Neuronal stem cell (in vitro differentiated cells): ENCODE results near the gene TEDC1.

Experiments
- DNase-seq: peaks from one replicate; pipeline ENCODE4 v3.0.0-alpha.2; 2013; ENCODE audit warnings: low spot score
- H2AFZ ChIP-seq: one replicate; pipeline ENCODE4 v1.6.1; 2013; ENCODE audit warnings: mild to moderate bottlenecking, low read length, inconsistent platforms
- H2AK5ac ChIP-seq: 2 replicates; pipeline ENCODE4 v1.6.1; 2013; ENCODE audit warnings: low read depth, mild to moderate bottlenecking, inconsistent platforms, low read length, moderate library complexity, mixed read lengths
- H2BK120ac ChIP-seq: 2 replicates; pipeline ENCODE4 v1.6.1; 2013; ENCODE audit warnings: low read depth, mild to moderate bottlenecking, inconsistent platforms, low read length, moderate library complexity, mixed read lengths
- H2BK12ac ChIP-seq: one replicate; pipeline ENCODE4 v1.6.1; 2013; ENCODE audit warnings: low read length, inconsistent platforms
- H2BK15ac ChIP-seq: 2 replicates; pipeline ENCODE4 v1.6.1; 2013; ENCODE audit warnings: mild to moderate bottlenecking, low read length, inconsistent platforms, mixed read lengths
- H2BK5ac ChIP-seq: one replicate; pipeline ENCODE4 v1.6.1; 2013; ENCODE audit warnings: inconsistent platforms, mild to moderate bottlenecking, low read length, moderate library complexity
- H3K14ac ChIP-seq: one replicate; pipeline ENCODE4 v1.6.1; 2013; ENCODE audit warnings: low read length, inconsistent platforms
- H3K18ac ChIP-seq: 2 replicates; pipeline ENCODE4 v1.6.1; 2013; ENCODE audit warnings: low read length, inconsistent platforms
- H3K23ac ChIP-seq: 2 replicates; pipeline ENCODE4 v1.6.1; 2013; ENCODE audit warnings: low read depth, mild to moderate bottlenecking, mixed read lengths, low read length, inconsistent platforms; ENCODE audit not compliant: poor library complexity
- H3K27ac ChIP-seq: replicated peaks from 3 replicates; pipeline ENCODE4 v1.5.1; 2013; ENCODE audit warnings: low read length, inconsistent platforms
- H3K27me3 ChIP-seq, 3 experiments: 2 replicates each; pipeline ENCODE4 v1.6.1; 2013; ENCODE audit warnings: low read length in 3 of 3, mild to moderate bottlenecking in 2 of 3, inconsistent platforms in 1 of 3, low read depth in 1 of 3, mixed read lengths in 1 of 3, moderate library complexity in 1 of 3; ENCODE audit not compliant: control insufficient read depth in 3 of 3, insufficient read depth in 3 of 3
- H3K36me3 ChIP-seq, 2 donors: replicated peaks in 1 of 2; 2 replicates each; pipeline ENCODE4 v1.6.1; 2013; ENCODE audit warnings: low read length in 2 of 2; ENCODE audit not compliant: control insufficient read depth in 2 of 2, insufficient read depth in 2 of 2
- H3K4ac ChIP-seq: 2 replicates; pipeline ENCODE4 v1.6.1; 2013; ENCODE audit warnings: inconsistent platforms, mild to moderate bottlenecking, low read length, moderate library complexity
- H3K4me1 ChIP-seq, 2 donors: 1 replicate in 1 of 2; 2 replicates in 1 of 2; pipeline ENCODE4 v1.6.1; 2013; ENCODE audit warnings: low read length in 2 of 2, low read depth in 1 of 2; ENCODE audit not compliant: control insufficient read depth in 2 of 2, insufficient read depth in 1 of 2
- H3K4me2 ChIP-seq: one replicate; pipeline ENCODE4 v1.6.1; 2013; ENCODE audit warnings: mild to moderate bottlenecking, low read length, inconsistent platforms; ENCODE audit not compliant: insufficient read depth, poor library complexity, severe bottlenecking
- H3K4me3 ChIP-seq, 2 donors: 2 replicates each; pipeline ENCODE4 v1.5.1; 2013; ENCODE audit warnings: low read length in 2 of 2, mild to moderate bottlenecking in 2 of 2, inconsistent platforms in 1 of 2, moderate library complexity in 1 of 2
- H3K79me1 ChIP-seq: one replicate; pipeline ENCODE4 v1.6.1; 2013; ENCODE audit warnings: low read depth, mild to moderate bottlenecking, inconsistent platforms, low read length, moderate library complexity
- H3K9ac ChIP-seq: one replicate; pipeline ENCODE4 v1.6.1; 2013; ENCODE audit warnings: mild to moderate bottlenecking, low read depth, low read length, inconsistent platforms; ENCODE audit not compliant: poor library complexity
- H3K9me3 ChIP-seq, 2 donors: replicated peaks in 1 of 2; 2 replicates each; pipeline versions ENCODE3 to v1.6.1; 2013; ENCODE audit warnings: low read length in 2 of 2, mild to moderate bottlenecking in 2 of 2, inconsistent platforms in 1 of 2, low read depth in 1 of 2, mixed read lengths in 1 of 2, moderate library complexity in 1 of 2; ENCODE audit not compliant: control insufficient read depth in 2 of 2, insufficient read depth in 1 of 2
- H4K8ac ChIP-seq: one replicate; pipeline ENCODE4 v1.6.1; 2013; ENCODE audit warnings: low read depth, mild to moderate bottlenecking, inconsistent platforms, low read length, moderate library complexity
- H4K91ac ChIP-seq: one replicate; pipeline ENCODE4 v1.6.1; 2013; ENCODE audit warnings: low read length, low read depth, mild to moderate bottlenecking, inconsistent platforms; ENCODE audit not compliant: poor library complexity
- WGBS, 2 donors: extraction: QIAGEN DNeasy Blood & Tissue Kit; methylation state at CpG; one replicate each; pipeline ENCODE4 v1.1.7; 2013; ENCODE audit warnings: missing lambda C conversion rate in 2 of 2, mixed read lengths in 1 of 2; ENCODE audit not compliant: insufficient read length in 2 of 2, insufficient replicate concordance in 1 of 2; ENCODE audit errors: extremely low coverage in 2 of 2; 5-methylcytosine and 5-hydroxymethylcytosine counted together

Gene TEDC1

DNA sequence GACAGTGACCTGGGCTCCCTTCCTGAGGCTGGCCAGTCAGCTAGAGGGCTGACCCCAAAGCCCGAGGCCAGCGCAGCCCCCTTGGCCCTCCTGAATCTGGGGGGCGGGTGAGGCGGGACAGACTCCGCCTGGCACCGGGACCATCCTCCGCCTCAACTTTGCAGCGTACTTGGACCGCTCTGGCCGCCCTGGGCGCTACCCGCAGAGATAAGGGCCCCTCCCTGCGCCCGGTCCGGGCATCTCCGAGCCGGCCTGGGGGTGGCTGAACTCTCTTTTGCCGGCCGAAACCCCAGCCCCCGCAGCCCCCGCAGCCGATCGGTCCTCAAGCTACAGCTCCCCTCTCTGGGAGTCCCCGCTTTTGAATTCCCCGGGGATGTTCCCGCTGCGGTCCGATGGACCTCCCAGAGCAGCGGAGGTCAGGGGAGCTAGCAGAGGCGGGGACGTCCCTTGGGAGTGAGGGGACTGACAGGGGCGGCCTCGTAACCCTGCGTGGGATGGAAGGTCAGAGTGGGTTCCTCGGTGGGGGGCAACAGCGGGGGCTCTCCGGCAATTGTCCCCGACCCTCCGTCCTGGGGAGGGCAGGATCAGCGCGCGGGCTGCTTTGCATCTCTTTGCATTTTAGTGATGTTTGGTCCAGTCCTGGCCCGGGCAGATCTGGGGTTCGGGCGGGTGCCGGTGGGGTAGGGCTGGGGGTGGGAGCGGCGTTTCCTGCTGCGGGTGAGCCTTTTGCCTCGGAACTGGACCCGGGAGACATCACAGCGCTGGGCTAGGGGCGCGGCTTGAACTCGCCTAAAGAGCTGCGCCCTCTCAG lies 4.7 kb upstream of the TEDC1 start, which contains the start of gene CRIP1:
CRIP1 (plus strand) TSS at position 724 of the 811 bp plus-strand sequence. CDS start 374 bp downstream, outside the sequence.
- H2BK120ac ChIP-seq = peak within 1 kb of the TSS; percentile 63

GRCh38 chr14:105486974-105487448 lies 4.0 kb upstream of the TEDC1 start:
- H2BK15ac ChIP-seq = peak overlapping the region; percentile 99
- H4K8ac ChIP-seq = peak overlapping the region; percentile 23
- peak overlapping the region; percentile 85 for H2BK5ac ChIP-seq
- peak overlapping the region; percentile 99 for H3K14ac ChIP-seq
- H2BK12ac ChIP-seq = peak overlapping the region; percentile 46
- H3K9ac ChIP-seq = peak overlapping the region; percentile 89
- H2AFZ ChIP-seq = peak overlapping the region; percentile 24
- H3K27ac ChIP-seq = no peak overlapping the region
- peak overlapping the region in 1 of 2 donors; percentile 76 for H3K4me3 ChIP-seq
- H3K4ac ChIP-seq = peak overlapping the region; percentile 95
- peak overlapping the region; percentile 97 for H3K18ac ChIP-seq
- peak overlapping the region; percentile 95 for H2AK5ac ChIP-seq
- peaks cover 50 to 56% of the 10 kb centered on the region in 2 donors for H3K4me1 ChIP-seq
- H4K91ac ChIP-seq = peak overlapping the region; percentile 72
- DNase-seq = no peak
- peaks cover 0 to 20% (median 4%) of the 10 kb centered on the region in 3 experiments for H3K27me3 ChIP-seq
- peaks cover 9% of the 10 kb centered on the region for H3K79me1 ChIP-seq
- WGBS, 2 donors = no CpG with 5 or more reads among the region's 45 CpGs
- no peaks in the 10 kb centered on the region for H3K36me3 ChIP-seq
- no peaks in the 10 kb centered on the region for H3K9me3 ChIP-seq
- peak overlapping the region; percentile 73 for H3K4me2 ChIP-seq
- H3K23ac ChIP-seq = peak overlapping the region; percentile 85
- peak overlapping the region; percentile 63 for H2BK120ac ChIP-seq

More for the DNA sequence above, 4.7 kb upstream of the TEDC1 start, which contains the start of gene CRIP1:
- H3K4me2 ChIP-seq = peak within 1 kb of the TSS; percentile 73
- peak within 1 kb of the TSS; percentile 84 for H2BK12ac ChIP-seq
- H3K27me3 ChIP-seq = peaks cover 0 to 21% (median 4%) of the 10 kb centered on the region in 3 experiments
- H3K79me1 ChIP-seq = peaks cover 5% of the 10 kb centered on the region
- H3K14ac ChIP-seq = peak within 1 kb of the TSS; percentile 99
- peak within 1 kb of the TSS; percentile 99 for H2BK15ac ChIP-seq
- no CpG with 5 or more reads among the region's 56 CpGs for WGBS, 2 donors
- no peaks in the 10 kb centered on the region for H3K36me3 ChIP-seq
- peak within 1 kb of the TSS; percentile 90 for H2AFZ ChIP-seq
- H3K4me3 ChIP-seq = peak within 1 kb of the TSS; percentile 8 to 76
- H3K23ac ChIP-seq = peak within 1 kb of the TSS; percentile 91
- peak within 1 kb of the TSS; percentile 72 for H4K91ac ChIP-seq
- H3K9me3 ChIP-seq = no peaks in the 10 kb centered on the region
- peak within 1 kb of the TSS; percentile 89 for H3K9ac ChIP-seq
- H4K8ac ChIP-seq = peak within 1 kb of the TSS; percentile 43
- peak within 1 kb of the TSS; percentile 95 for H3K4ac ChIP-seq
- H2AK5ac ChIP-seq = peak within 1 kb of the TSS; percentile 97
- H2BK5ac ChIP-seq = peak within 1 kb of the TSS; percentile 85
- H3K27ac ChIP-seq = no peak within 1 kb of the TSS
- no peak for DNase-seq
- H3K18ac ChIP-seq = peak within 1 kb of the TSS; percentile 97
- H3K4me1 ChIP-seq = peaks cover 48 to 61% of the 10 kb centered on the region in 2 donors

DNA sequence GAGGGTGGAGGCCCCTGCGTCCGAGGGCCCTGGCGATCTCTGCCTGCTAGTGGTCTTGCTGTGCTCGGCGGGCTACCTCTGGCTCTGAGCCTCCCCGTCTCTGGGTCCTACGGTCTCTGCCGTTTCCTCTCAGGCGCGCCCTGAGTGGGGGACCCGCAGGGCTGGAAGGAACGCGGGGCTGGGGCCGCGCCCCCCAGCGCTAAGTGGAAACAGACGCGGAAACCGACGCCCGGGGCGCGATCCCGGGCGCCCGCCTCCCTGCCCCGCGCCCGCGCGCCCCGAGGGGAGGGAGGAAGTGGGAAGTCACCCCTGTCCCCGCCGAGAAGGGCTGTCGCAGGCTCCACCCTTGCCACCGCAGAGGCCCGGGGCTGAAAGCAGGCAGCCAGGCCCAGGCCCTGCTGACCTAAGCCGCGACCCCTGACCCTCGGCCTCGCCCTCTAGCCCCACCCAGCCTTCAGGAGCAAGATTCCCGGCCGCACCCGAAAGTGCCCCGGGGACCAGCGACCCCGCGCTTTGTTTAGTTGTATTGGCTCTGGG lies 3.5 kb upstream of the TEDC1 start:
- Histone ChIP-seq H3K9ac (peak overlapping the region; percentile 89), H3K4me3 (peak overlapping the region; percentile 8 to 76), H3K4ac (peak overlapping the region; percentile 95), H4K91ac (peak overlapping the region; percentile 1), H2BK120ac (peak overlapping the region; percentile 63), H3K79me1 (peaks cover 12% of the 10 kb centered on the region), H3K9me3 (no peaks in the 10 kb centered on the region), H3K23ac (peak overlapping the region; percentile 85), H2BK5ac (peak overlapping the region; percentile 85), H2AK5ac (peak overlapping the region; percentile 95), H2AFZ (peak overlapping the region; percentile 24), H3K36me3 (peaks cover 2 to 3% of the 10 kb centered on the region in 2 donors), H3K4me1 (peaks cover 47 to 52% of the 10 kb centered on the region in 2 donors), H2BK12ac (peak overlapping the region; percentile 84), H3K18ac (peak overlapping the region; percentile 97), H3K27ac (no peak overlapping the region), H3K14ac (peak overlapping the region; percentile 99), H3K27me3 (peaks cover 0 to 20% (median 4%) of the 10 kb centered on the region in 3 experiments), H3K4me2 (peak overlapping the region; percentile 73), H2BK15ac (peak overlapping the region; percentile 99), H4K8ac (peak overlapping the region; percentile 23)
- no CpG with 5 or more reads among the region's 48 CpGs for WGBS, 2 donors
- no peak for DNase-seq
